Activated gamma-delta T cell treated with Interleukin-2 at 50 U/mL for 16 hours (primary cell): ENCODE data around the gene PRRX1.

Experiments used
- DNase-seq: peaks from one replicate; pipeline ENCODE4 v3.0.0-alpha.2; 2020

Gene PRRX1

DNA sequence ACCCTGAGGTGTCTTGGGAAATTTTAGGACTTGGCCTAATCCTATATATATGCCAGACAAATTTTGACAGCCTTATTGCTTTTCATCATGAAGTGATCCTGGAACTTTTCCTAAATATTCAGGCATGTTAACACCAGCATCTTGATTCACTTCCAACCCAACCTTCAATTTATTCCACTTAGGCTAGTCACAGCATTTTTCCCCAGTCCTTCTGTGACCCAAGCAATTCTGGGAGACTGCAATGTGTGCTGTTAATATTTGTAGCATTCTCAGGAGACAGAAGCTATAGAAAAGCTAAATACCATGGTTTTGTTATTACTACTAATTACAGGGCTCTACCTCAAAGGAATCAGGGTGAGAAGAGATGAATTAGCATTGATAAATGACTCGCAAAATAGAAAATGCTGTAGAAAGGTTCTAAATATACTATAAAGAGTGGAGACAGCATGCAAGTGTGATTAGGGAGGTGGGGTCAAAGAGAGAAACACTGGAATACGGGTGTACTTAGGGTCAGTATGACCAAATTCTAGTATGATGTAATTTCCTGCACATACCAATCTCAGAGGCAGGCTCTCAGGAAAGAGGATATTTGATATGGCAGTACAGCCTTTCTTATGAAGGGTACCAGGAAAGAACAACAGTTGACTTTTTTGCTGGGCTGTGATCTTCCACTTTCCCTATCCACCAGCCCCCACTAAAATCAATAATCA lies 29.1 kb downstream of the PRRX1 start:
- DNase-seq, result no peak

DNA sequence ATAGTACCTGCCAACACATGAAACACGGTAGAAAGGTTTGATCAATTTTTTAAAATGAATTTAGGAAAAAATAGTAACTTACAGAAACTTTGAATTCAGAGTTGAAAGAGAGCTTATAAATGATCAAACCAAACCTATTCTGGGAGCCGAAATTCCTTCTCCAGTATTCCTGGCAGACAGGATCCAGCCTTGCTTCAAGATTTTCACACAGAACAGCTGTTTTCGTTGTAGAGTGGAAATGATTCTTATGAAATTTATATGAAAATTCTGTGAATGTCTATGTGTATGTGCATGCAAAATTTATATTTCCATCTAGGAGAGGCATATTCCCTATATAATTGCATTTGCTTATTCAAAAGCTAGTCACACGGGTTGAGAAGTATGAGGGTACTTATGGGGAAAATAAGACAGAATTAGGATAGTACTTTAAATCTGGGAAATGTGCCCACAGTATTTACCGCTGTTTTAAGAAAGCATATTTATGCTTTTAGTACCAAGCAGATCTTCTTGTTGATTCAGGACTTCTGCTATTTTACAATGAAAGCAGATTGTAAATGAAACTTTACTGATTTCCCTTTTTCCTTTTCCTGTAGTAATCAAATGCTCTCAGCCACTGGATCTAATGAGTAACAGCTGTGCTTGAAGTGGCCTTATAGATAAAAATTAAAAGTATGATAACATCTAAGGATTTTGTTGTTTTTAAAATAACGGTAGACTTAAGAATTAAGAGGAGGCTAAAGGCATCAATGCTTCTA lies 30.4 kb downstream of the PRRX1 start:
- no peak for DNase-seq

DNA sequence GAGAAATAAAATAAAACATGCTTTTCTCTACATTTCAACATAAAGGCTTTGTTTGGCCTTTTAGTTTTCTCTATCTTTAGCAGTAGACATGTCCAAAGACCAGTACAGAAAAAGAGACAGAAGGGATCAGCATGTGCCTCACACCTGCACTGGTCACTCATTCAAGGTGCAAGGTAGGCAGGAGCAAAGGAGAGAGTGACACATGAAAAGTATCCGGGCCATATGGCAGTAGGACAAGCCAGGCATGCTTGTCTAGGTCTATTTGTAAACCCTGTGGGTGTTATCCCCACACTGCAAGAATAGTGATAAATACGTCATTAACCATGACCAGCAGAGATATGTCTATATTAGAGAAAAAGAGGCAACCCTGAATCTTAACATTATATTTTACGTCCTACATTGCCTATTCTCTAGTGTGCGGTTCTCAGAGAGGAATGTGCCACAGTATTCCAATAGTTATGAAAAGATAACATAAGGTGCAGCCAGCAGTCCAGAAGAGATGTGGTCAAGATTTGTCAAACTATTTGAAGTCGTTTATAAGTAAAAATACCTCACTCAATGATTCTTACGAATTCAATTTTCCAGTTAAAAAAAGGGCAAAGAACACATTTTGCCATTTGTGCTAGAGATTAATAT lies 32.1 kb downstream of the PRRX1 start:
- no peak for DNase-seq

DNA sequence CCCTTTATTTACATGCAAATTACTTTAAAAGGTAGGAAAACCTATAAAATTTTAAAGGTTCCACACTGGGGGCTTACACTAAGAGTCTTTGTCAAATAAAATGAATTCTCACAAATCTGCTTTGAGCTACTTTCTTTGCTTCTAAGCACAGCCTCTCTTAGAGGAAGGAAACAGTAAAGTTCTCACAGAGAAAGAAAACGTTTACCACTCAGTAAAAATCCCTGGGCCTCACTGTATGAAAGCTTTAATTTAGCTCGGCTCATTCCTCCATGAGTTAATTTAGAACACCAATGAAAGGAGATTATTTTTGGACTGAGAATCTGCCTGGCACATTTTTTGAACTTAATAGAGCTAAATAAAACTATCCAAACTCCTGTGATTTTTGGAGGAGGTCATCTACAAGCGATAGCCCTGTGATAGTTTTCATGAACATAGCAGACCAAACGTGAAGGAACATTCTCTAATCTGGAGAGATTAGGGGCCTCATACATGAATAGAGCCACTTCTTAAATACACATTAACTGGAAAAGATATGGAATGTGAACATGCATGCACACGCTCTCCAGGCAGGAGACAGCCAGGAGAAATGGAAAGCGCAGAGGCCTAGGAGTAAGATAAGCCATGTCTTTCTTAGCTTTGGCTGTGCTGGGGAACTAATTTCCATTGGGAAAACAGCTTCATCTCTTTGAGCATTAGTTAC lies 32.8 kb downstream of the PRRX1 start:
- no peak for DNase-seq

DNA sequence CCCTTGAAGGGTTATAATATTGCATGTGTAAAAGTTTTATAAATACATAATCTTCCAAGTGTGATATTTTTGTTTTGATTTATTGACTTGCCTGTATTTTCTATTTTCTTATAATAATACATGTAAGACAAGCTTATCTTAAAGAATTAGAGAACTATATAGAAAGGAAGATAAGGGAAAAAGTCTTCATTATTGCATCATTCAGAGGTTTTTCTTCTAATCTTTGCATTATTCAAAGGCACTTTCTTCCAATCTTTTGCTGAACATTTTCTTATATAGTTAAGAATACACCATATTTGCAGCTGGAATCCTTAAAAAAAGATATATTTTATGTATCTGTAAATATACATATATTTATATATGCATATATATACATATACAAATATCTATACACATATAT lies 33.4 kb downstream of the PRRX1 start:
- DNase-seq, result no peak

DNA sequence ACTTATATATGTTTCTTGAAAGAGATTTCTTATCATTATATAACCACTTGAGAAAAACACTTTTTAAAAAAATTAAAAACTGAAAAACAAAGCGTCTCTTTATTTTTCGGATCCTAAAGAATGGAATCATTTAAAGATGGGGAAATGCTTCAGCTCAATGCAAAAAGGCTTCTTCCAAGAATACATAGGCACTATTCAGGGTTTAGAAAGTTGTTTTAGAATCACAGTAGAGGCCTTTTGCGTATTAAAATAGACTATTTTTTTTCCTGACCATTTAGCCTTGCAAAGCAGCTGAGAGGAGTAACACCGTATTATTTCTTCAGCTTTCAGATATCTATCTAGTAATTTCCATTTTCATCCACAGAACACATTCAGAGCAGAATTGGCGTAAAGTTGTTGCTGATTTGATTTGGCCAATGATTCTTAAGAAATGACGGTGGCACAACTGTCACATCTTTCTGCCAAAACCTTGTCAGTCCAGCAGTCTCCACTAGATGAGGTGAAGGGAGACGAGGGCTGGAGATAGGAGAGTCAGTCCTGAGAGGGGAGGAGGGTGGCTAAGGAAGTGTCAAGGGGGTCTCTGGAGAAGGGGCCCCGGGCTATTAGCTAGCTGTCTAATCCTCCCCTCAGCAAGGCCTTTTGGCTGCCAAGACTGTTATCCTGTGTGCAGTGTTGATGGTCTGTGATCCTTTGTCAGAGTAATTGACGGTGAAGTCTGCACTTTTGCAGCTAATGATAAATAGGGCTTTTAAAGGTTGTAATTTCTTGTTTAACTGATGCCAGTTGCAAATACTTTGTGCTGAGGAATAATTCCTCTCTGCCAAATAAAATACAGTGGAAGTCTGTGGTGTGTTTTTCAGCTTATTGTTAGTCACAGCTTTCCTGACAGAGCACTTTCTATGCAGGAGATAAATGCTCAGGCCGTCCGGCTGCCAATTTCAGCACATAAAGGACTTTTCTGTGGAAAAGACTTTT lies 34.7 kb downstream of the PRRX1 start:
- DNase-seq, result no peak

DNA sequence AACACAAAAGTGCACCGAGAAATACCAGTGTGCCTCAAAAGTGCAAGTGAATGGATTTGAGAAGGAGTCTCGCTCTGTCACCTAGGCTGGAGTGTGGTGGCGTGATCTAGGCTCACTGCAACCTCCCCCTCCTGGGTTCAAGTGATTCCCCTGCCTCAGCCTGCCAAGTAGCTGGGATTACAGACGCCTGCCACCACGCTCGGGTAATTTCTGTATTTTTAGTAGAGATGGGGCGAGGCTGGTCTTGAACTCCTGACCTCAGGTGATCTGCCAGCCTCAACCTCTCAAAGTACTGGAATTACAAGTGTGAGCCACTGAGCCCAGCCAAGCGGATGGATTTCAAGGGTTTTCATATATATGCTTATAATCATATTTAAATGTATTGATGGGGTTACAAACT lies 35.8 kb downstream of the PRRX1 start:
- no peak for DNase-seq

DNA sequence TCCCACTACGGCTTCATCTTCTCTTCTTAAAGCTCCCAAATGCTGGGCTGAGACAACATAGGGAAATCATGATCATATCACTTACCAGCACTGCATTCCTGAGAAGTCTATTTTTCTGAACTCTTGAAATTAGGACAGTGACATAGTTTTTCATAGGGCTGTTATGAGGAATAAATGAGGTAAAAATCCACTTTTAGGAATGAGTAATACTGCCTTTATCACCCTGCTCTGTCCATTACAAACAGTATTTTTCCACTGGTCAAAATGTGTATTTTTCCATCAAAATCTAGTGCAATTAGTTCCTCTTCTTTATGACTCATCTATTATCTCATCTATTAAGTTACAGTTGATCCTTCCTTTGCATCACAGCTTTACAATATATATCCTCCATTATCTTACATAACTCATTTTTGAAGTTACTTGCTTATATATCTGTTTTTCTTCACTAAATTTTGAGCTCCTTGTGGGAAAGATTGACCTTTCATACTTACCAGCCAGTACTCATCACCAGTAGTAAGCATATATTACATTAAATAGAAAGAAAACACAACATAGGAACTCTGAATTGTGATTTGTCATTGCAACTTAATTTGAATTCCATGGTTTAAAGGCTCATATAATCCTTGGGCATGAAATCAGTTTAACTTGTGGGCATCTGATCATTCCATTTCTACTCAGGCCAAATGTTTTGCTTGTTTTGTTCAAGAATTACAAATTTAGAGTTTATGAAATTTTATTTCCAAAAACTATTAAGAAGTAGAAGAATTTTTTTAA lies 37.1 kb downstream of the PRRX1 start:
- DNase-seq, result no peak

DNA sequence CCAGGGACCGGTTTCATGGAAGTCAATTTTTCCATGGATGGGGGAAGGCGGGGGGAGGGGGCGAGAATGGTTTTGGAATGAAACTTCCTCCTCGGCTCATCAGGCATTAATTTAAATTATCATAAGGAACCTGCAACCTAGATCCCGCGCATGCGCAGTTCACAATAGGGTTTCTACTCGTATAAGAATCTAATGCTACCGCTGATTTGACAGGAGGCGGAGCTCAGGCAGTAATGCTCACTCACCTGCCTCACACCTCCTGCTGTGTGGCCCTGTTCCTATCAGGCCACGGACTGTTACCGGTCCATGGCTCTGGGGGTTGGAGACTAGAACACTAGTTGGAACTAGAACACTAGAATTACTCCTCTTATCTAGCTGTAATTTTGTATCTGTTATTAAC lies 38.0 kb downstream of the PRRX1 start:
- no peak for DNase-seq

DNA sequence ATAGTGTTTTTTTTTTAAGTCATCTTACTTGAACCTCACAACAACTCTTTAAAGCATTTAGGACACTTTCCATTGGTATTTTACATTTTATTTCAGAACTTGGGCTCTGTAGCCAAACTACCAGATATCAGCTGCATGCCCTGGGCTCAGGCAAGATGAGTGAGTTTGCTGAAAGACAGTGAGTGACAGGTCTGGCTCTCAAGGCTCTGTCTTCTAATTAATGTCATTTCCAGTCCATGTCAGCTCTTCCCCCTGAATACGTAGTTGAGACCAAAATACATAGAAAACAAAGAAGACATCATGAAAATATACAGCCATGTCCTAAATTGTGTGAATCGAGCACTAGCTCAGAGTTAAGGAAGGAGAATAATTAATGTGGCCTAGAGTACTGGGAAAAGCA lies 39.7 kb downstream of the PRRX1 start:
- DNase-seq, result no peak

DNA sequence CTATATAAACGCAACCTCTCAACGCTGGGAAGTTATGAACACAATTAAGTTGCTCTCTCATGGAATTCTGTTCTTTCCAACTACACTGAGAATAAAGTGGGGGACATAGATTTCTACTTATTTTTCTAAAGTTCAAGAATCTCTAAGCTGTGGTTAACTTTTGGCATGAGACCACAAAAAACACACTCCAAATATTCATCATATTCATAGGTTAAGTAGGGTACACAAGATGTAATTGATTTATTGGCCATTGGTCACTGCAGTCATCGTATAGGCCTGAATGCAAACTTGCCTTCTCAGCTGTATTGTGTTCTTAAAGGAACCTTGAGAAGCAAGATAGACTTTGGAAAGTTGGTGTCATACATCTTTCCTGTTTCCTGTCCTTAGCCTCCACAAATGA lies 40.3 kb downstream of the PRRX1 start:
- DNase-seq, result no peak

DNA sequence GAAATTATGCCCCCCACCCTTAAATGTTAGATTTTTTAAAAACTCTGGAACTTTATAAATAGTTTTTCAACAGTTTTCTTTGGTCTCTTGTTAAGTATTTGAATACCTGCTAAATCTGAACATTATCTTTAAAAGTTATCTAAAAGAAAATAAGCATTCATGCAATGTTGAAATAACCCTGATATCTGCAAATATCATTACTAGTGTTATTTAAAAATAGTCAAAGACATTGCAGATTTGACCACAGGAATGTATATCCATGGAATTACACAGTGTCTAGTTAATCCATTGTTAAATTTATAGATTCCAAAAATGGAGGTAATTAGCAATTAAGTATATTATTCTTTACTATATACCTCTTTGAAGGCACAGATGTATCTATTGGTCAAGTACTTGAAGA lies 42.0 kb downstream of the PRRX1 start:
- DNase-seq, result no peak

DNA sequence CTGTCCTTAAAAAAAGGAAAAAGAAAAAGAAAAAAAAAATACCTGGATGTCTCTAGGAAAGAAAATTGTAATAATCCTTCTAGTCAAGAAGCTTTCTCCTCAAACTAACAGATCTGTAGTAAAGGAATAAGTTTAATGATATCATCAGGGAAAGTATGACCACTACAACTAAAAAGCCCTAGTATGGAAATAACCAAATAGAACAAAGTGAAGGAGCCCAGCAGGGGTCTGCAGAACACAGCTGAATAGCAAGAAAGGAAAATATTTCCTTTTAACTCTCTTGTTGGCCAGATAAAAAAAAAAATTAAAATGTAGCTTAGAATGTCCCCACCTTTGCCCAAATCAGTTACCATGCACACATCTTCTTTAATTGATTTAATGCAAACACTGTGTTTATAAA lies 43.2 kb downstream of the PRRX1 start:
- DNase-seq, result no peak

DNA sequence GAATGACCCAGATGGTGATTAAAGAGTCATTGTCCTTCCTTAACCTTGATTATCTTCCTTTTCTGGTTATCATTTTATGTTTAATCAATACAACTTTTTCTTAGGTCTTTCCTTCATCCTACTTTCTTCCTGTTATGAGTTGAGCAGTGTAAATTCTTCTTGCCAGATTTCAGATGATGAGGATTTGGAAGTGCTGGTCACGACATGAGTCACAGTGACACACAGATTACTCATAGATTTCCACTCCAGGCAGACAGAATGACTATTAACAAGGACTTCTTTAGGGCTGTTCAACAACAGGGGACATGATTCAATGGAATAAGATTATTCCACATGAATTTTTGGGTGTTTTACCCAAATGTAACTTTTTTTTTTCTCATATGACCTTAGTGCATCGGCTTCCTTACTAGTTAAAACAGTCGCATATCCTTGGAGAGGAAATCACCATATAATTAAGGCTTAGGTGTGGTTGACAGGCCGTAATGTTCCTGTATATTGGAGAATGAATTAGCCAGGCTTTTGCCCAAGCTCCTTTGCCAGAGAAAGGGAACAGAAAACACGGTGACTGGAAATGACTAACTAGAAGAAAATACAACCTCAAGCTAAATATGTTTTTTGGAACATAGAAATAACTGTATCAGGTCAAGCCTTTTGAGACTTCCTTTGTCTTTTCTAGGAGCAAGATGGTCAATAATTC lies 44.2 kb downstream of the PRRX1 start:
- no peak for DNase-seq

DNA sequence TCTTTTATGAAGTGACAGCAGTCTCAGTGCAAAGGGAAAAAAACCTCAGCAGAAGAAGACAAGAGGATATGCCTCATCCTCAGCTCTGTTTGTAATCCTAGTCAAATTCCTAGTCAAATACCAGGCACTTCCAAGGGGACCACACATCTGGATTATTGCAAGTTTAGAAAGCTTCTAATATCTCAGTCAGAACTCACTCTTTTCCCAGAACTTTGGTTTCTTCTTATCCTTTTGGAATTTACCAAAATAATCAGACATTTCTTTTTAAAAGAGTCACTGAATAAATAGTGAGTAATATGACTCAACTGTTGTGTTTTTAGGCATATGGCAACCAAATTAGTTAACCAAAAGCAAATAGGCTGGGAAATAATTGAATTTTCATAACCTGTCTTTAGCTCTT lies 47.8 kb downstream of the PRRX1 start:
- no peak for DNase-seq

DNA sequence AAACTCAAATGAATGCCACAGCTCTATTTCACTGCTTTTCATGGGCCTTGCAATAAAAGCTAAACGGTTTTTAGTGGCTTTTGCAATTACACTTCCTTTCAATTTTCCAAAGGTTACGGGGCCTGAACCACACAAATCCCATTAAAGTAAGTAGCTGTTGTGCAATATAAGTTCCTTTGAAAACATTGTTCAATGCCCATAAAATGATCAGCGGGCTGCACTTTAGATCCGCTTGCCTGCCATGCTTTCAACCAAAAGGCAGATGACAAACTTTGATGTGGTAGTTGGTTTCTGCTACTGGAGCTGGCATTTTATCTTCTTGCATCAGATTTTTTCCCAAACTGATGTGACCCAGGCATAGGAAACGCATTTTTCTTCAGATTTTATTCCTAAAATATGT lies 50.2 kb downstream of the PRRX1 start:
- no peak for DNase-seq

DNA sequence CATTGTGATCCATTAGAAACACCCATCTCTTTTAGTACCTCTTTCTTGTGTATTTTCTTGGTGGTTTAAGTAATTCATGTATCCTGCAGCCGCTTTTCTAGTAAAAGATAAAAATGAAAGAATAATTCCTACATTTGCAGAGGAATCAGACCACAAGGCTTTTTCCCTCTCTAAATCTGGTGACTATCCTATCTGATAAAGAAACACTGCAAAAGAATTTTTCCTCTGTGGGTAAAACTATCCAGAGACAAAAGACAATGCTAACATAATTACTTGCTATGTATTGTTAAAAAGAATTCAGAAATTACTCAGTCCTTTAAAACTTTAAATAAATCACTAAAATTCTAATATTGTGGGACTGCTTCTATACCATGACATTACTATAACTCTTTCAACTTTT lies 51.0 kb downstream of the PRRX1 start:
- no peak for DNase-seq

DNA sequence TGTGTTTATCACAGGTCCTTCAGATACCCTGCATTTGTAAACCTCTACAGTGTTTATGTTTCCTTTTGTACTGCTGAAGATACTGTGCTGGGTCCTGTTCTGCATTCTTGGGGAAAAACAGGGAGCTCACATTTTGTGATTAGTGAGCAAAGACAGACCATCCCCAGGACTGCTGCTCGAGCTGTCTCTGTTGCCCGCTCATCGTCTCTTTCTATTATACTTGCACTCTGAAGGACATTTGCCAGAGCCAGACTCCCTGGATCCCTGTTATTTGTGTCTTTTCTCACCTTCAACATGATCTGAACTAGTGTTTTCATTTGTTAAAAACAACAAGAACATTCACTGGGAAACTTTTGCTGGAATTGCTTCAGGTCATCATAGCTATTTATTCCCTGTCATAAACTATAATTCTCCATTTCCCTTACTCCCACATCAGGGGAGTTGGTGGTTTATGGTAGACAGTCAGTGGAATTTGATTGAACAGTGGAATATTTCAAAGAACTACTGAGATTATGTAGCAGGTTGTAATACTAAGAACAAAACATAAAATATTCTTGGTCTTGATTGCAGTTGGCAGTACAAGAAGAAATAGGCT lies 53.0 kb downstream of the PRRX1 start:
- DNase-seq, result no peak

DNA sequence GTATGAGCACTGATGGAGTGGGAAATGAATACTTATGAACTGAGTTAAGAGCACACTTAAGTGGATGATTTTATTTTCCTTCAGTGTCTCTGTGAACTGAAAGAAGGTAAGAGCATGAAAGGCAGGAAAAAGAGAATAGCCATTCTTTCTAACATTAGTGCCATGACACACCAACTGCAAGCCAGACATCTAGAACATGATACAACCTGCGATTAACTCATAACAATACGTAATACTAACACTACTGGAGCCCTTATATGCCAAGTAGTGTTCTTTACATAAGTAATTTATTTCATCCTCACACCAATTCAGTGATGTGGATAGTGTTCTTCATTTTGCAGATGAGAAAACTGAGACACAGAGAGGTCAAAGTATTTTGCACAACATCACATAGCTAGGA lies 56.7 kb downstream of the PRRX1 start:
- DNase-seq, result no peak

DNA sequence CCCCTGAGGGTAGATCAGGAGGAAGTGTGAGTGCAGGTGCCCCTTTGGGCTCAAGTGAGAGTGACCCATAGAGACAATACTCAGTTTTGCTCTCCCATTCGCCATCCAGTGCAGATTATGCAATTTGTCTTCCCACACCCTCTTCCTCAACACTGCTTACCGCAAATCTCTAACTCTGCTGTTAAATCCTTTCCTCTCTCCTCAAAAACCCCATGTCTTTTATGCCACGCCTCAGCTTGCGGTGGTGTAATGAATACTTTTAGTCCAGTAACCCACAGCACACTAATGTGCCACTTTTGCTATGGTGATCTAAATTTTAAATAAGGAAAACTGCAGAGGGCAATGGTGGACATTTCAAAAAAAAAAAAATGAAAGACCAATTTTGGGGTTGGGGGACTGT lies 57.7 kb downstream of the PRRX1 start:
- DNase-seq, result no peak

DNA sequence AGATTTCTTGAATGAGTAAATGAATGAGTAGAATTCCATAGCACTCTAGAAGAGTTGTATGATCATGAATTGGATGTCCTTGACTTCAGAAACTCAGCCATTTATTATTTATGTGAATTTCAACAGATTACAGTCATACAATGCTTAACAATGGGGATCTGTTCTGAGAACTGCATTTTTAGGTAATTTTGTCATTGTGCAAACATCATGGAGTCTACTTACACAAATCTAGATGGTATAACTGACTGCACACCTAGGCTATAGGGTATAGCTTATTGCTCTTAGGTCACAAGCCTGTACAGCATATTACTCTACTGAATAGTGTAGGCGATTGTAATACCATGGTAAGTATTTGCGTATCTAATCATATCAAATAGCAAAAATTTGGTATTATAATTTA lies 59.6 kb downstream of the PRRX1 start:
- DNase-seq, result no peak
